ENCODE data around the gene BCAS4. TPM values are rescaled to one million over a fixed set of nuclear protein-coding genes. Genes with fewer than 3 reads are reported as not detected.

BCAS4 gene
- total RNA-seq, 4 donors from 2014 or later: 0.18 to 2.3 (median 0.54) TPM

DNA sequence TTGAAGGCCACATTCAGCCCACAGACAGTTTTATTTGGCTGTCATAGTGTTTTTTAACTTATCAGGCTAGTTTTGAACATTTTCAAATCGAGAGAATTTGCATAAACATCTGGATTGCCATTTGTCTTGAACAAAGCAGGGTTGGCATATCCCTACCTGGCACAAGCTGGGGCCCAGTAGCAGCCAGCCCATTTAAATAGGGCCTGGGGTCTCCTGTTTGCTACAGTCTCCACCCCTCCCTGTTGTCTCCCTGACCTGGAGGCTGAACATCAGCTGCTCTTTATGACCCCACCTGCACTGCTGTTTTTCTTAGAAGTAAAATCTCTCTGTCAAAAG lies 10.5 kb downstream of the BCAS4 start:
- TF ChIP-seq, protein P1, sequence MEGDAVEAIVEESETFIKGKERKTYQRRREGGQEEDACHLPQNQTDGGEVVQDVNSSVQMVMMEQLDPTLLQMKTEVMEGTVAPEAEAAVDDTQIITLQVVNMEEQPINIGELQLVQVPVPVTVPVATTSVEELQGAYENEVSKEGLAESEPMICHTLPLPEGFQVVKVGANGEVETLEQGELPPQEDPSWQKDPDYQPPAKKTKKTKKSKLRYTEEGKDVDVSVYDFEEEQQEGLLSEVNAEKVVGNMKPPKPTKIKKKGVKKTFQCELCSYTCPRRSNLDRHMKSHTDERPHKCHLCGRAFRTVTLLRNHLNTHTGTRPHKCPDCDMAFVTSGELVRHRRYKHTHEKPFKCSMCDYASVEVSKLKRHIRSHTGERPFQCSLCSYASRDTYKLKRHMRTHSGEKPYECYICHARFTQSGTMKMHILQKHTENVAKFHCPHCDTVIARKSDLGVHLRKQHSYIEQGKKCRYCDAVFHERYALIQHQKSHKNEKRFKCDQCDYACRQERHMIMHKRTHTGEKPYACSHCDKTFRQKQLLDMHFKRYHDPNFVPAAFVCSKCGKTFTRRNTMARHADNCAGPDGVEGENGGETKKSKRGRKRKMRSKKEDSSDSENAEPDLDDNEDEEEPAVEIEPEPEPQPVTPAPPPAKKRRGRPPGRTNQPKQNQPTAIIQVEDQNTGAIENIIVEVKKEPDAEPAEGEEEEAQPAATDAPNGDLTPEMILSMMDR (IDR thresholded peaks at IDR 0.05): no peak
- no peak for TF ChIP-seq POLR2A (IDR thresholded peaks at IDR 0.05)
- no peak overlapping the region for H3K27ac ChIP-seq
- no peaks in the 10 kb centered on the region for H3K9me3 ChIP-seq
- no peak overlapping the region for H3K4me3 ChIP-seq
- WGBS, 2 donors: 43 to 50% methylated on average over 1 of the region's 1 CpG
- no peaks in the 10 kb centered on the region for H3K4me1 ChIP-seq
- DNase-seq: no peak
- intact Hi-C loops (cut with DNase I): no loop called here
- no peaks in the 10 kb centered on the region for H3K36me3 ChIP-seq
- H3K27me3 ChIP-seq: no peaks in the 10 kb centered on the region

DNA sequence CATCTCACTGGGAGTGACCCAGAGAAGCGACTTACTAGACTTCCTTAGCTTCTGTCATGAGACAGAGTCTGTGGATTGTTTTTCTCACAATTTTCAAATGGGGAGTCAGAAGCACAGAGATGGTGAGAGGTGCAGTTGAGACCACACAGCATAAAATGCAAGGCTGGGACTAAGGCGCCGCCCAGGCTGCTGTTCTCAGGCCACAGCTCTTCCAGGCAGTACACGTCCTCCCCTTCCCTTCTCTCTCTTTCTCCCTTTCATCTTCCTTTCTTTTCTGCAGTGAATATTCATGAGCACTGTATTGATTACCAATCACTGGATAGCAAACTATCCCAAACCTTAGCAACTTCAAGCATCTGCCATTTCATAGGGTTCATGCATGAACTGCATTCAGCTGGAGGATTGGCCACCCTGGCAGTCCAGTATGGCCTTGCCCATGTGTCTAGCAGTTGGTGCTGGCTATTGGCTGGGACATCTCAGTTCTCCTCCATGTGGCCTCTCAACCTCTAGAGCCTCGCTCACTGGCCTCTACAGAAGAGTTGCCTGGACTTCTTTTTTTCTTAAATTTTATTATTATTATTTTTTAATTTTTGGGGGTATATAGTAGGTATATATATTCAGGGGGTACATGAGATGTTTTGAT lies 11.4 kb downstream of the BCAS4 start:
- H3K27ac ChIP-seq: no peak overlapping the region
- no peaks in the 10 kb centered on the region for H3K4me1 ChIP-seq
- WGBS, 2 donors: 90 to 92% methylated on average over 5 of the region's 5 CpGs
- no peaks in the 10 kb centered on the region for H3K36me3 ChIP-seq
- no peak overlapping the region for H3K4me3 ChIP-seq
- H3K27me3 ChIP-seq: no peaks in the 10 kb centered on the region
- TF ChIP-seq, protein P1 (IDR thresholded peaks at IDR 0.05): no peak
- no peak for TF ChIP-seq POLR2A (IDR thresholded peaks at IDR 0.05)
- DNase-seq: no peak
- no peaks in the 10 kb centered on the region for H3K9me3 ChIP-seq
- intact Hi-C loops (cut with DNase I): no loop called here

DNA sequence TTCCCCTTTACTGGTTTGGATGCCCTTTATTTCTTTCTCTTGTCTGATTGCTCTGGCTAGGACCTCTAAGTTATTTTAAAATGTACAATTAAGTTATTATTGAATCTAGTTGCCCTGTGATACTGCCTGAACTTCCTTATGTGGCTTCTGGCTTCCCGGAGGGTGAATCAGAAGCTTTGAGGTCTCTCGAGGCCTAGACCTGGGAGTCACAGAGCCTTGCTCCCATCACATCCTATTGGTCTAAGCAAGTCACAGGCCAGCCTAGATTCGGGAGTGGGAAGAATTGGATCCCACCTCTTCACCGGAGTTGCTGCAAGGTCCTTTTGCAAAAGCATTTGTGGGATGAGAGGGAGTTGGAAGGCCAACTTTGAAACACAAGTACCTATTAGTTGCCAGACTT lies 15.2 kb downstream of the BCAS4 start:
- TF ChIP-seq, protein P1 (IDR thresholded peaks at IDR 0.05): no peak
- TF ChIP-seq POLR2A (IDR thresholded peaks at IDR 0.05): no peak
- intact Hi-C loops (cut with DNase I): no loop called here
- no peak overlapping the region for H3K4me3 ChIP-seq
- DNase-seq: no peak
- WGBS, 2 donors: 90% methylated on average over 2 of the region's 4 CpGs; no CpG with 5 or more reads in 1 of the 2 donors
- H3K9me3 ChIP-seq: no peaks in the 10 kb centered on the region
- H3K4me1 ChIP-seq: peaks cover 0 to 2% (median 0%) of the 10 kb centered on the region in 3 donors
- no peaks in the 10 kb centered on the region for H3K36me3 ChIP-seq
- no peak overlapping the region for H3K27ac ChIP-seq
- H3K27me3 ChIP-seq: no peaks in the 10 kb centered on the region

DNA sequence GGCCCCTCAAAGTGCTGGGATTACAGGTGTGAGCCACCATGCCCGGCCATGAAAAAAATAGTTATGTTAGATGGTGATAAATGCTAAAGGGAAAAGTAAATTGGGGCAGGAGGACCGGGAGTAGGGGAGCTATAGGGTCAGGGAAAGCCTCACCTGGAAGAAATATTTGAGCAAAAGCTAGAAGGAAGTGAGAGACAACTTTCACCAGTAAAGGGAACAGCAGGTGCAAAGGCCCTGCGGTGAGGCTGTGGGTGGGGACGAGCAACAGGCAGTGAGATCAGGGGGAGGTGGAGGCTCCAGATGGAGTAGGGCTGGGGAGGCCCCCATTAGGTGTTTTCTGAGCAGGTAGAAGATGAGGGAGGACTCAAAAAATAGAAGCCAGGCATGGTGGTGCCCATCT lies 16.0 kb downstream of the BCAS4 start:
- H3K4me3 ChIP-seq: no peak overlapping the region
- no peak overlapping the region for H3K27ac ChIP-seq
- TF ChIP-seq POLR2A (IDR thresholded peaks at IDR 0.05): no peak
- TF ChIP-seq, protein P1 (IDR thresholded peaks at IDR 0.05): no peak
- H3K9me3 ChIP-seq: no peaks in the 10 kb centered on the region
- H3K4me1 ChIP-seq: peaks cover 0 to 9% (median 0%) of the 10 kb centered on the region in 3 donors
- DNase-seq: no peak
- H3K36me3 ChIP-seq: no peaks in the 10 kb centered on the region
- 82 to 86% methylated on average over 3 to 4 of the region's 4 CpGs for WGBS, 2 donors
- intact Hi-C loops (cut with DNase I): no loop called here
- H3K27me3 ChIP-seq: no peaks in the 10 kb centered on the region

DNA sequence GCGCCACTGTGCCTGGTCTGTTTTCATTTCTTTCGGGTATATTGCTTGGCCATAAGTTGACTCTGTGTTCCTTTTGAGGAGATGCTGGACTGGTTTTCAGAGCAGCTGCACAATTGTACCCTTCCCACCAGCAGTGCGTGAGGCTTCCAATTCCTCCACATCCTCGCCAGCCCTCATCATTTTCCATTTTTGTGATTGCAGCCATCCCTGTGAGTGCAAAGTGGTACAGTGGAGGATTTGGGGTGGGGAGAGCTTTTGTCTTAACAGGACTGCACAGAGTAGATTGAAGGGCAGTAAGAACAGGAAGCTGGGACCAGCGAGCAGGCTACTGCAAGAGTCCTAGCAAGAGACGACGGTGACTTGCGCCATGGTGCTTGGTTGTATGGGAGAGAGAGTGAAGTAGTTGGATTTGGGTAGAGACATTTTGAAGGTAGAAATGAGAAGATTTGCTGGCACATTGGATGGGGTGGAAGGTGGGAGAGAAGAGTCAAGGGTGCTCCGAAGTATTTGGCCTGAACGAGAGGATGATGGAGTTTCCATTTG lies 18.3 kb downstream of the BCAS4 start:
- 89% methylated on average over 10 of the region's 10 CpGs for WGBS, 2 donors

More for the DNA sequence above, 18.3 kb downstream of the BCAS4 start:
- intact Hi-C loops (cut with DNase I): no loop called here
- peaks cover 0 to 19% (median 0%) of the 10 kb centered on the region in 3 donors for H3K4me1 ChIP-seq
- H3K27me3 ChIP-seq: no peaks in the 10 kb centered on the region
- no peak overlapping the region for H3K27ac ChIP-seq
- H3K36me3 ChIP-seq: no peaks in the 10 kb centered on the region
- no peak for DNase-seq
- H3K9me3 ChIP-seq: no peaks in the 10 kb centered on the region
- TF ChIP-seq, protein P1 (IDR thresholded peaks at IDR 0.05): no peak
- TF ChIP-seq POLR2A (IDR thresholded peaks at IDR 0.05): no peak
- H3K4me3 ChIP-seq: no peak overlapping the region

Measured in esophagus squamous epithelium (tissue), 5 donors.